Activated CD8-positive, alpha-beta memory T cell treated with anti-CD3 and anti-CD28 coated beads for 48 hours (primary cell): ENCODE measurements around the gene NSMCE1.

Source experiments
- DNase-seq, 3 experiments: peaks; one replicate each; pipeline ENCODE4 v3.0.0-alpha.2; 2020; ENCODE audit warnings: low read depth in 2 of 3, low spot score in 2 of 3

NSMCE1 gene

GRCh38 chr16:27244363-27244755 is 24.2 kb downstream of the NSMCE1 start:
- DNase-seq = no peak

GRCh38 chr16:27243725-27244362 is 24.7 kb downstream of the NSMCE1 start:
- DNase-seq = no peak

- DNase-seq = no peak
These were observed 25.5 kb downstream of the NSMCE1 start for GRCh38 chr16:27242868-27243590.

- no peak for DNase-seq
These were observed 26.2 kb downstream of the NSMCE1 start for GRCh38 chr16:27242398-27242797.

- no peak for DNase-seq
These were observed 26.9 kb downstream of the NSMCE1 start for GRCh38 chr16:27241658-27242057.

- no peak for DNase-seq
These were observed 27.5 kb downstream of the NSMCE1 start for GRCh38 chr16:27240948-27241531.

- DNase-seq = no peak
These were observed 28.5 kb downstream of the NSMCE1 start for GRCh38 chr16:27239906-27240655.

GRCh38 chr16:27239026-27239425 is 29.5 kb downstream of the NSMCE1 start:
- no peak for DNase-seq

GRCh38 chr16:27238591-27238990 is 30.0 kb downstream of the NSMCE1 start:
- no peak for DNase-seq

GRCh38 chr16:27238016-27238587 is 30.5 kb downstream of the NSMCE1 start:
- no peak for DNase-seq

GRCh38 chr16:27237219-27238015 is 31.2 kb downstream of the NSMCE1 start:
- peak in 2 of 3 experiments; percentile 69 to 73 for DNase-seq

- DNase-seq = no peak
These were observed 31.8 kb downstream of the NSMCE1 start for GRCh38 chr16:27236635-27237218.

- no peak for DNase-seq
These were observed 32.7 kb downstream of the NSMCE1 start for GRCh38 chr16:27235938-27236245.

- peak in 2 of 3 experiments; percentile 58 to 63 for DNase-seq
These were observed 33.3 kb downstream of the NSMCE1 start for GRCh38 chr16:27235055-27235937.

- no peak for DNase-seq
These were observed 34.0 kb downstream of the NSMCE1 start for GRCh38 chr16:27234603-27235002.

- DNase-seq = no peak
These were observed 34.4 kb downstream of the NSMCE1 start for GRCh38 chr16:27234171-27234570.

- no peak for DNase-seq
These were observed 34.8 kb downstream of the NSMCE1 start for GRCh38 chr16:27233731-27234130.

GRCh38 chr16:27232901-27233625 is 35.5 kb downstream of the NSMCE1 start:
- DNase-seq = no peak
